Adrenal gland (tissue), 5 donors: Measurements from ENCODE around the gene OR6C4.

ENCODE experiments used
- POLR2A ChIP-seq, 2 donors: fragments of 450-650 bp; IDR thresholded peaks; one replicate each; pipeline ENCODE4 v1.6.1; 2017; ENCODE audit warnings: antibody characterized with exemption in 2 of 2, mild to moderate bottlenecking in 2 of 2, moderate library complexity in 1 of 2
- TF ChIP-seq, protein P1 (sequence below), 6 experiments: fragments of 450-650 bp in 4 of 6; fragments of 200-600 bp in 2 of 6; sonication (generic) in 1 of 6; IDR thresholded peaks; 1 replicate in 5 of 6; 2 replicates in 1 of 6; pipeline versions ENCODE4 v1.5.1 to v1.8.0; 2016 to 2021; ENCODE audit warnings: antibody characterized with exemption in 6 of 6, mild to moderate bottlenecking in 2 of 6, moderate library complexity in 1 of 6
- donor health status: DM: no; HTN: no; CAD: no.

DNA sequence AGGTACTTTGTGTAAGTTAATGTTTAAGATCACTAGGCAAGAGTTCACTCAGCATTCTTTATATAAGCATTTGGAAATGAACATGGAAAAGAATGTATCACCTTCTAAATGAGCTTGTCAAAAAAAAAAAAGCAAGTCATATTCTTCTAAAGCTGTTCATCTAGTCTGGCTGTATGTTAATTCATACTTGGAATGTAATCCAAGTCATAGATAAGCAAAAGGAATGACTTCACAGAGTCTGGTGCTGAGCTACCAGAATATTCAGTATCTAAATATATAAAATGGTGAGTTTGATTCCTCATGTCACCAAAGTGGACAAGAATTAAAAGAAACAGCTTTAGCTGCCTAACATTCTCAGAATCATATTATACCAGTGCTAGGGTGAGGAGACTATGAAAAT, 4.9 kb downstream of the OR6C4 start:
- TF ChIP-seq, protein P1, sequence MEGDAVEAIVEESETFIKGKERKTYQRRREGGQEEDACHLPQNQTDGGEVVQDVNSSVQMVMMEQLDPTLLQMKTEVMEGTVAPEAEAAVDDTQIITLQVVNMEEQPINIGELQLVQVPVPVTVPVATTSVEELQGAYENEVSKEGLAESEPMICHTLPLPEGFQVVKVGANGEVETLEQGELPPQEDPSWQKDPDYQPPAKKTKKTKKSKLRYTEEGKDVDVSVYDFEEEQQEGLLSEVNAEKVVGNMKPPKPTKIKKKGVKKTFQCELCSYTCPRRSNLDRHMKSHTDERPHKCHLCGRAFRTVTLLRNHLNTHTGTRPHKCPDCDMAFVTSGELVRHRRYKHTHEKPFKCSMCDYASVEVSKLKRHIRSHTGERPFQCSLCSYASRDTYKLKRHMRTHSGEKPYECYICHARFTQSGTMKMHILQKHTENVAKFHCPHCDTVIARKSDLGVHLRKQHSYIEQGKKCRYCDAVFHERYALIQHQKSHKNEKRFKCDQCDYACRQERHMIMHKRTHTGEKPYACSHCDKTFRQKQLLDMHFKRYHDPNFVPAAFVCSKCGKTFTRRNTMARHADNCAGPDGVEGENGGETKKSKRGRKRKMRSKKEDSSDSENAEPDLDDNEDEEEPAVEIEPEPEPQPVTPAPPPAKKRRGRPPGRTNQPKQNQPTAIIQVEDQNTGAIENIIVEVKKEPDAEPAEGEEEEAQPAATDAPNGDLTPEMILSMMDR (IDR thresholded peaks at IDR 0.05), result no peak
- no peak for TF ChIP-seq POLR2A (IDR thresholded peaks at IDR 0.05)
